Gastroesophageal sphincter (tissue), 4 donors: Measurements from ENCODE around the gene ADGRG1. TPM values are rescaled to one million over a fixed set of nuclear protein-coding genes. Genes with fewer than 3 reads are reported as not detected.

Experiments used
- ATAC-seq: fragments of 150-250 bp; one replicate; pipeline ENCODE4 v1.9.1; 2016; ENCODE audit warnings: mild to moderate bottlenecking, moderate library complexity
- H3K27ac ChIP-seq, 4 donors: fragments of 200-600 bp; sonication (generic) in 3 of 4; 1 replicate in 3 of 4; 2 replicates in 1 of 4; pipeline ENCODE4 v1.5.1; 2016 to 2019
- H3K27me3 ChIP-seq: fragments of 200-600 bp; sonication (generic); one replicate; pipeline ENCODE4 v1.5.1; 2019
- H3K36me3 ChIP-seq, 2 donors: fragments of 200-600 bp; sonication (generic); one replicate each; pipeline ENCODE4 v1.5.1; 2019; ENCODE audit warnings: control low read depth in 1 of 2
- H3K4me1 ChIP-seq, 3 donors: fragments of 200-600 bp; sonication (generic); 1 replicate in 2 of 3; 2 replicates in 1 of 3; pipeline ENCODE4 v1.5.1; 2016 to 2019; ENCODE audit warnings: control low read depth in 2 of 3
- H3K4me3 ChIP-seq, 2 donors: fragments of 200-600 bp; sonication (generic); one replicate each; pipeline ENCODE4 v1.5.1; 2019; ENCODE audit warnings: mild to moderate bottlenecking in 1 of 2, moderate library complexity in 1 of 2
- H3K9me3 ChIP-seq, 3 donors: fragments of 200-600 bp; sonication (generic); one replicate each; pipeline ENCODE4 v1.5.1; 2017 to 2019; ENCODE audit warnings: control low read depth in 2 of 3
- CTCF ChIP-seq, 4 experiments: fragments of 200-600 bp in 2 of 4; fragments of 450-650 bp in 2 of 4; sonication (generic) in 1 of 4; IDR thresholded peaks; one replicate each; pipeline ENCODE4 v1.5.1; 2017 to 2019; ENCODE audit warnings: antibody characterized with exemption in 4 of 4, mild to moderate bottlenecking in 2 of 4, moderate library complexity in 2 of 4
- EP300 ChIP-seq: sonication (generic); formaldehyde crosslinking; IDR thresholded peaks from one replicate; pipeline ENCODE4 v1.6.1; 2017; ENCODE audit warnings: antibody characterized with exemption, mild to moderate bottlenecking
- POLR2A ChIP-seq, 2 donors: fragments of 450-650 bp; IDR thresholded peaks; one replicate each; pipeline ENCODE4 v1.6.1; 2017; ENCODE audit warnings: antibody characterized with exemption in 2 of 2, mild to moderate bottlenecking in 2 of 2, moderate library complexity in 1 of 2
- POLR2AphosphoS5 ChIP-seq: sonication (generic); formaldehyde crosslinking; IDR thresholded peaks from one replicate; pipeline ENCODE4 v1.6.1; 2017; ENCODE audit warnings: antibody characterized with exemption
- WGBS, 2 donors: methylation state at CpG; one replicate each; pipeline ENCODE4 v1.1.5; 2018; ENCODE audit warnings: low coverage in 1 of 2; 5-methylcytosine and 5-hydroxymethylcytosine counted together
- total RNA-seq, 4 donors: library from RNA; depleted of rRNA; stranded (reverse); fragments of >200 nt; gene quantifications; one replicate each; pipeline ENCODE4 v1.1.0, GENCODE V29; 2016

The ADGRG1 gene
- total RNA-seq, 4 donors from 2014 or later = 7.0 to 20.1 (median 12.6) TPM

DNA sequence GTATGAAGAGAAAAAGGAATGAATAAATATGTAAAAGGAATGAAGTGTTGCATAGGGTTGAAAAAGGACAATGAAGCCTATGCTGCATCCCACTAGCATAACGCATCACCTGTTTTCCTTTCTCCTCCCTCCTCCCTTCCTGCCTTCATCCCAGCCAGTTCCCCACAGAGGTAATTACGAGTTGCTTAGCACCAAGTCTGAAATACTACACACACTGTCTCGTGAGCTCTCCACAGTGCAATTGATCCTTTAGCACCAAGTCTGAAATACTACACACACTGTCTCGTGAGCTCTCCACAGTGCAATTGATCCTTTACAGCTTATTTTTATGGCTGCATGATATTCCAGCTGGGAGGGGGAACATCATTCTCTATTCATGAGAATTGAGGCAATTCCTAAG is 65.1 kb downstream of the ADGRG1 start:
- no peaks in the 10 kb centered on the region for H3K9me3 ChIP-seq
- TF ChIP-seq POLR2AphosphoS5 (no peak), POLR2A (IDR thresholded peaks at IDR 0.05) (no peak), EP300 (no peak), CTCF (IDR thresholded peaks at IDR 0.05) (no peak)
- H3K36me3 ChIP-seq = no peaks in the 10 kb centered on the region
- WGBS, 2 donors = 67% methylated on average over 4 of the region's 4 CpGs; no CpG with 5 or more reads in 1 of the 2 donors
- no peak overlapping the region for H3K4me3 ChIP-seq
- no peak for ATAC-seq
- H3K27ac ChIP-seq = no peak overlapping the region
- no peaks in the 10 kb centered on the region for H3K4me1 ChIP-seq
- H3K27me3 ChIP-seq = peaks cover 30% of the 10 kb centered on the region

DNA sequence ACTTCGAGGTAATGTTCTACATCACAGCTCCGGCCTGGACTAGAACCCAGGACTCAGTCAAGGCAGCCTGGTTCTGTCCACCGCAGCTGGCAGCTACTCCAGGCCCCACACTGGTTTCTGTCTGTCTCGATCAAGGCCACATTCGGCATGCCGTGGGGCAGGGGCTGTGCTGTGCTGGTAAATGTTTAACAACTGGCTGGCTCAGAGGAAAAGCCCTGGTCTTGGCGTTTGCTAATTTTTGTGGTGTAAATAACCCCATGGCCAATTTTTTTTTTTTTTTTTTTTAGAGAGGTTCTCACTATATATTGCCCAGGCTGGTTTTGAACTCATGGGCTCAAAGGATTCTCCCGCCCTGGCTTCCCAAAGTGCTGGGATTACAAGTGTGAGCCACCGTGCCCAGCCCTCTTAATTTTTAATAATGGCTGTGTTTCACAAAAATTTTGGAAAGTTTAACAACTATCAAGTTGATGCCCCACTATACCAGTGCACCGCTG is 65.8 kb downstream of the ADGRG1 start:
- Histone ChIP-seq H3K36me3 (no peaks in the 10 kb centered on the region), H3K27me3 (peaks cover 23% of the 10 kb centered on the region), H3K9me3 (no peaks in the 10 kb centered on the region), H3K4me3 (peak overlapping the region in 1 of 2 donors; percentile 25), H3K4me1 (no peaks in the 10 kb centered on the region), H3K27ac (no peak overlapping the region)
- WGBS, 2 donors = 52 to 63% methylated on average over 8 to 10 of the region's 10 CpGs
- ATAC-seq = no peak
- TF ChIP-seq EP300 (no peak), POLR2A (IDR thresholded peaks at IDR 0.05) (no peak), POLR2AphosphoS5 (no peak), CTCF (IDR thresholded peaks at IDR 0.05) (no peak)

- peak; percentile 48 for ATAC-seq
- no peaks in the 10 kb centered on the region for H3K36me3 ChIP-seq
- H3K27me3 ChIP-seq = peaks cover 16% of the 10 kb centered on the region
- 0 to 100% methylated on average over 1 to 2 of the region's 8 CpGs for WGBS, 2 donors
- H3K9me3 ChIP-seq = no peaks in the 10 kb centered on the region
- H3K4me1 ChIP-seq = no peaks in the 10 kb centered on the region
- peak within 1 kb of the TSS in 1 of 2 donors; percentile 25 for H3K4me3 ChIP-seq
- no peak within 1 kb of the TSS for H3K27ac ChIP-seq
- TF ChIP-seq EP300 = no peak
- no peak for TF ChIP-seq POLR2AphosphoS5
- TF ChIP-seq CTCF (IDR thresholded peaks at IDR 0.05) = no peak
- TF ChIP-seq POLR2A (IDR thresholded peaks at IDR 0.05) = no peak
These were observed 66.6 kb downstream of the ADGRG1 start, which contains the start of gene DRC7 for GRCh38 chr16:57694725-57695679. DRC7 (plus strand) TSS chr16:57694806; CDS start chr16:57697950, 3,144 bp downstream.

- H3K36me3 ChIP-seq = no peaks in the 10 kb centered on the region
- H3K27ac ChIP-seq = no peak overlapping the region
- peaks cover 9% of the 10 kb centered on the region for H3K27me3 ChIP-seq
- H3K4me3 ChIP-seq = no peak overlapping the region
- H3K4me1 ChIP-seq = no peaks in the 10 kb centered on the region
- no peaks in the 10 kb centered on the region for H3K9me3 ChIP-seq
- TF ChIP-seq CTCF (IDR thresholded peaks at IDR 0.05) = no peak
- no peak for TF ChIP-seq EP300
- TF ChIP-seq POLR2AphosphoS5 = no peak
- TF ChIP-seq POLR2A (IDR thresholded peaks at IDR 0.05) = no peak
- WGBS, 2 donors = 63% methylated on average over 2 of the region's 5 CpGs; no CpG with 5 or more reads in 1 of the 2 donors
- ATAC-seq = no peak
These were observed 67.2 kb downstream of the ADGRG1 start for GRCh38 chr16:57695680-57696069.
